Measurements from ENCODE around the gene C9orf152. TPM values are rescaled to one million over a fixed set of nuclear protein-coding genes. Genes with fewer than 3 reads are reported as not detected.

Gene C9orf152
- total RNA-seq, 2 donors from 2014 or later = not detected

DNA sequence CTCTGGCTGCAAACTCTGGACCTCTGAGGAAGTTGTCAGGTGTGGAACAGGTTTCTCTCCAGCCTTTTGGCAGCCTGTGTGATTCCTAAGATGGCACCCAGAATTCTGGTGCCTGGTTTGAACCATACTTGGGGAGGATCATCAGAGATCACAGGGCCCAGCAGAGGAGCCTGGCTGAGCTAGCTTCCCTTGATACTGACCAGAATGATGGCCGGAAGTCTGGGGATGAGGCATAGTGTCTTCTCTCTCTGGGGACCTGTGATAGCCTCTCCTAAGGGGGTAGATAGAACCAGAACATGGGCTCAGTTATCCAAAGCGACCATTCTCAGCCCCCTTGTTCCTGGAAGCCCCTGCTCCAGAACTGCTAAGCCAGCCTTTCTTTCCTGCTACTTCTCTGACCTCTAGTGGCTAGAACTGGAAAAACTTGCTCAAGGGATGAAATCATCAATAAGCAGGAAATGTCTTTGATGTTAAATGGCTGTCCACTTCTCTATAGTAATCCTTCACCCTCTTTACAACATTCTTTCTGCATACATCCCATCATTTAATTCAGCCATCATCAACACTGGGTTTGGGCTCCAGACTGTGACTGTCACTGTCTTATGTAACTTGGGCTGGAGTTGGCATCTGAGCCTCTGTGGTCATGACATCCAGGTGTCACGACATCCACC is 55.1 kb downstream of the C9orf152 start:
- H3K4me1 Mint-ChIP-seq = peaks cover 30% of the 10 kb centered on the region
- no peak overlapping the region for H3K4me3 Mint-ChIP-seq
- H3K9me3 Mint-ChIP-seq = no peaks in the 10 kb centered on the region
- H3K36me3 Mint-ChIP-seq (ENCODE audit: low read depth) = peaks cover 21% of the 10 kb centered on the region
- no peak for ATAC-seq (replicated peaks)
- no peaks in the 10 kb centered on the region for H3K27me3 Mint-ChIP-seq
- no peak overlapping the region for H3K27ac Mint-ChIP-seq

Other genes starting within 250 kb of the C9orf152 start
- gene TXN, start 48.3 kb upstream of the C9orf152 start, total RNA-seq = 100 to 1,000 TPM; 349 to 627 TPM
- gene TXNDC8, start 129.7 kb upstream of the C9orf152 start, total RNA-seq = not detected

Data from activated T-helper 17 cell treated with anti-CD3 and anti-CD28 coated beads, Interleukin-2, amount 50 U/mL, for 72 hours (primary cell).